Subcutaneous abdominal adipose tissue (tissue), 5 donors: ENCODE results near the gene ELAVL1.

ENCODE experiments used
- H3K27ac ChIP-seq: one replicate; pipeline ENCODE4 v1.7.0; 2013; ENCODE audit warnings: low read depth, mild to moderate bottlenecking, inconsistent platforms, low read length, moderate library complexity
- H3K27me3 ChIP-seq, 5 donors: one replicate each; pipeline ENCODE4 v1.7.0; 2013; ENCODE audit warnings: low read length in 5 of 5, inconsistent platforms in 1 of 5; ENCODE audit not compliant: control insufficient read depth in 5 of 5, insufficient read depth in 4 of 5
- H3K36me3 ChIP-seq, 5 donors: one replicate each; pipeline ENCODE4 v1.7.0; 2013; ENCODE audit warnings: low read length in 5 of 5; ENCODE audit not compliant: control insufficient read depth in 5 of 5, insufficient read depth in 5 of 5
- H3K4me1 ChIP-seq, 5 donors: one replicate each; pipeline ENCODE4 v1.7.0; 2013; ENCODE audit warnings: low read length in 5 of 5, mild to moderate bottlenecking in 3 of 5, moderate library complexity in 1 of 5; ENCODE audit not compliant: control insufficient read depth in 5 of 5, insufficient read depth in 5 of 5
- H3K4me3 ChIP-seq, 5 donors: one replicate each; pipeline ENCODE4 v1.7.0; 2013; ENCODE audit warnings: low read length in 5 of 5, low read depth in 1 of 5
- H3K9ac ChIP-seq, 5 donors: one replicate each; pipeline ENCODE4 v1.7.0; 2013; ENCODE audit warnings: low read length in 5 of 5, mild to moderate bottlenecking in 4 of 5, moderate library complexity in 3 of 5
- H3K9me3 ChIP-seq, 5 donors: one replicate each; pipeline ENCODE4 v1.7.0; 2013; ENCODE audit warnings: low read length in 5 of 5; ENCODE audit not compliant: control insufficient read depth in 5 of 5
- donor health status: healthy.
- donor health status: healthy.
- donor health status: healthy.
- donor health status: healthy.
- donor health status: healthy.

Gene ELAVL1

DNA sequence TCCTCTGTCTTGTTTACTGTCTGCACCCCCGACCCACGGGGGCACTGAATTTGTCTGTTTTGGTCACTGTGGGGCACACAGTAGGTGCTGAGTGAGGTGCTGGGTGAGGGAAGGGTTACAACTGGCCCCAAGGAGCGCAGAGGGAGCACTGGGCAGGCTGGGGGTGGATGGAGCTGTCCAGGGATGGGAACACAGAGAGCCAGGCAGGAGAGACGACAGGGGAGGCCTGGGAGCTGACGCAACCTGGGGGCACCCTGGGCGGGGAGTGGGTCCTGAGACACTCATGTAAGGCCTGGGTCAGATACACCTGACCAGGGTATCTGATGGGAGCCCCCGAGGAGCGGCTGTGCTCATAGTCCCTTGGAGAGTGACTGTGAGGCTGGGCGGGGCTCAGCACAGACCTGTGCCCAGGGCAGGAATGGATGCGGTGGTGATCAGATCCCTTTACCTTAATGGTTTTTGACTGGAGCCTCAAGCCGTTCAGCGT, 24.8 kb downstream of the ELAVL1 start:
- no peaks in the 10 kb centered on the region for H3K27me3 ChIP-seq
- H3K9me3 ChIP-seq = no peaks in the 10 kb centered on the region
- peaks cover 0 to 18% (median 4%) of the 10 kb centered on the region in 5 donors for H3K4me1 ChIP-seq
- no peak overlapping the region for H3K4me3 ChIP-seq
- no peak overlapping the region for H3K27ac ChIP-seq
- H3K36me3 ChIP-seq = peaks cover 0 to 87% (median 80%) of the 10 kb centered on the region in 5 donors
- no peak overlapping the region for H3K9ac ChIP-seq

GRCh38 chr19:7980168-7980567, 25.3 kb downstream of the ELAVL1 start:
- H3K36me3 ChIP-seq = peaks cover 0 to 85% (median 77%) of the 10 kb centered on the region in 5 donors
- no peaks in the 10 kb centered on the region for H3K9me3 ChIP-seq
- peaks cover 0 to 20% (median 8%) of the 10 kb centered on the region in 5 donors for H3K4me1 ChIP-seq
- H3K9ac ChIP-seq = no peak overlapping the region
- H3K27ac ChIP-seq = no peak overlapping the region
- H3K27me3 ChIP-seq = no peaks in the 10 kb centered on the region
- H3K4me3 ChIP-seq = no peak overlapping the region

DNA sequence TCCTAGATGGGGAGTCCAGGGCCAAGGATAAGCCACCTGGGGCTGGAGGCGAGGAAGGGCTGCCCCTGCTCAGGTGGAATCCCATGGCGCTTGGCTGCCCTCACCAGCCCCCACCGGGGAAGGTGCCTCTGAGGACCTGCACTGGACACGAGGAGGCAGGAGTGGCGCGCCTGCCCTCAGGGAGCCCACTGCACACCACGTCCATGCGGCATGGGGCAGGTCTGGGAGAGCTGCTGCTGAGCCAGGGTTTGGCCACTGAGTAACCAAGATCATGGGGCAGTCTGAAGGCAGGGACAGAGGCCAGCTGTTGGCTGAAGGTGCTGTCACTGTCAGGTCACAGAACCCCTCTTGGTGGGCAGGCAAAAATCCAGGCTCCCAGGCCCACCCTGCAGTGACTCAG, 25.9 kb downstream of the ELAVL1 start:
- Histone ChIP-seq H3K4me3 (no peak overlapping the region), H3K9me3 (no peaks in the 10 kb centered on the region), H3K27me3 (no peaks in the 10 kb centered on the region), H3K9ac (no peak overlapping the region), H3K27ac (no peak overlapping the region), H3K36me3 (peaks cover 0 to 83% (median 78%) of the 10 kb centered on the region in 5 donors), H3K4me1 (peaks cover 0 to 22% (median 14%) of the 10 kb centered on the region in 5 donors)

DNA sequence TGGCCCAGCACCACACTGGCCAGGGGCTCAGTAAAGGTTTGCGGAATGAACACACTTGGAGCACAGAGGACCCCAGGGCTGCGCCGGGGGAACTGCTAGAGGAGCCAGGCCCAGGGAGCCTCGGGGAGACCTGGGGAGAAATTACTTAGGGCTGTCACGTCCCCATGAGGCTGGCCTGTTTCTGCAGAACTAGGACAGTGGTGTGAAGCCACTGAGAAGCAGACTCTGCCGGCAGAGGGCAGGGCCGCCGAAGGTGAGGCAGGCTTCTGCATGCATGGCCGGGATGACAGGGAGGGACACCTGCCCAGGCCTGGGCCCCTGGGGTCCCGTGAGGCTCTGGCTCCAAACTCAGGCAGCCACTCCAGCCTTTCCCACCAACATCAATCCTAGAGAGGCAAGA, 26.4 kb downstream of the ELAVL1 start:
- no peaks in the 10 kb centered on the region for H3K27me3 ChIP-seq
- no peaks in the 10 kb centered on the region for H3K9me3 ChIP-seq
- no peak overlapping the region for H3K9ac ChIP-seq
- peaks cover 0 to 83% (median 76%) of the 10 kb centered on the region in 5 donors for H3K36me3 ChIP-seq
- H3K4me1 ChIP-seq = peaks cover 0 to 22% (median 16%) of the 10 kb centered on the region in 5 donors
- no peak overlapping the region for H3K4me3 ChIP-seq
- H3K27ac ChIP-seq = no peak overlapping the region

DNA sequence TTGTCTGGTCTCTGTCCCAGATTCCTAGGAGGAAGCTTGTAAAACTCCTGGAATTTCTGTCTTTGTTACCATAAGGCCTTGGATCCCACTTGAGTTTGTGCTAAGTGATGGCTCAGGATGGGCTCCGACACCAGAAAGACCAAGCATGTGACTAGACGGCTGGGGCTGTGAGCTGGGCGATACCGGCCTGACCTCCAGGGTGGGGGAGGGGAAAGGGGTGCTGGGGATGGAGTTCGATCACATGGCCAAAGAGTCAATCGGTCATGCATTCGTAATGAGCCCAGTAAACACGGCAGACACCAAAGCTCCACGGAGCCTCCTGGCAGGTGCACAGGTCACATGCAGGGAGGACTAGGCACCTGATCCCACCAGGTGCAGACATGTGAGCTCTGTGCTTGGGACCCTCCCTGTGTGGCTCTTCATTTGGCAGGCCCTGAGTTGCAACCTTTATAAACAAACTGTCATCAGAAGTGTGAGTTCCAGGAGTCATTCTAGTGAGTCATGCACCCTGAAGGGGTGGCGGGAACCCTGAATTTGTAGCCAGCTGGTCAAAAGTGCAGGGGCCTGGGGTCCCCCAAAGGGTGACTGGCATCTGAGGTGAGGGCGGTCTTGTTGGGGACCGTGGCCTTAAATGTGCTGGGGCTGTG, 27.1 kb downstream of the ELAVL1 start:
- Histone ChIP-seq H3K9me3 (no peaks in the 10 kb centered on the region), H3K4me1 (peaks cover 0 to 22% (median 15%) of the 10 kb centered on the region in 5 donors), H3K4me3 (no peak overlapping the region), H3K36me3 (peaks cover 0 to 84% (median 72%) of the 10 kb centered on the region in 5 donors), H3K27me3 (no peaks in the 10 kb centered on the region), H3K9ac (no peak overlapping the region), H3K27ac (no peak overlapping the region)

DNA sequence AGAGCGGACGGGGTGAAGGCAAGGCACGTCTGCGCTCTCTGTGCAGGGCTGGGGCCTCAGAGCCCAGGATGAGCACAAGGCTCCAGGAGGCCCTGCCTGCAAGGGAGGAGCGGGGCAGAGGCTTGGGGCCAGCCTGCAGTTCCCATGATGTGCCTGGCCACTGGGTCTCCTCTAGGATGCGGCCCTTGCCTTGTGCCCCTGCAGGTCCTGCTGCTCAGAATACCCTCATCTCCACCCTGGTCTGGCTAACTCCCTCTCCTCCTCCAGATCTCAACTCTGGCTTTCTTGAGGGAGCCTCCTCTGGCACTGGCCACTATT, 27.8 kb downstream of the ELAVL1 start:
- H3K27me3 ChIP-seq = no peaks in the 10 kb centered on the region
- H3K4me1 ChIP-seq = peaks cover 0 to 16% (median 13%) of the 10 kb centered on the region in 5 donors
- no peak overlapping the region for H3K4me3 ChIP-seq
- H3K9me3 ChIP-seq = no peaks in the 10 kb centered on the region
- no peak overlapping the region for H3K27ac ChIP-seq
- peaks cover 0 to 84% (median 66%) of the 10 kb centered on the region in 5 donors for H3K36me3 ChIP-seq
- no peak overlapping the region for H3K9ac ChIP-seq

DNA sequence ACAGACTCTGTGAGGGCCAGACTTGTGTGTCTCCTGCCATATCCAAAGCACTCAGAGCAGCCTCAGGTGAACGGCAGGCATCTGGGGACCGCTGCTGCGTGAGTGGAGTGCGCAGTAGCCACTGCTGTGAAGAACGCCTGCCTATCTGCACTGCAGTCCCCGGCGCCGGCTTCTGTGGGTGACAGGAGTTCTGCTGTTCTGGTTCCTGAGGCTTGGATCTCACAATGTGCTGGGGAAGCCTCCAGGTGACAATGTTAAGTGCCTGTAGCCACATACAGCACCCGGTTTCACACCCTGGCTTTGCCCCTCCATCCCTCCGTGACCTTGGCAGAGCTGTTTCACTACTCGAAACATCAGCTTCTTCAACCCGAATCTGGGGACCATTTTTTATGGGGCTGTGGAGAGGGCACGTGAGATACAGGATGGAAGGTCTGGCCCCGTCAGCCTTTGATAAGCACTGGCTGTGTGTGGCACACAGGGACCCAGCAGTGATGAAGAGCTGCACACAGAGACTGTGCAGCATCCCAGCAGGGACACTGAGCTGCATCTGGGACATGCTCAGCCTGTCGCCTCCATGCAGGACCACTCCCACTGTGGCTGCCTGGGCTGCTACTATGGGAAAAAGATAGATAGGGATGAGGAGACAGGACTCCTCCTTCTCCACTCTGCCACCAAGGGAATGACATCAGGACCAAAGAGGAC, 28.3 kb downstream of the ELAVL1 start:
- Histone ChIP-seq H3K4me1 (peaks cover 0 to 15% (median 11%) of the 10 kb centered on the region in 5 donors), H3K27ac (no peak overlapping the region), H3K27me3 (no peaks in the 10 kb centered on the region), H3K9me3 (no peaks in the 10 kb centered on the region), H3K9ac (no peak overlapping the region), H3K36me3 (peaks cover 0 to 83% (median 64%) of the 10 kb centered on the region in 5 donors), H3K4me3 (no peak overlapping the region)

- Histone ChIP-seq H3K4me3 (no peak overlapping the region), H3K4me1 (peaks cover 0 to 13% (median 8%) of the 10 kb centered on the region in 5 donors), H3K36me3 (peaks cover 0 to 84% (median 65%) of the 10 kb centered on the region in 5 donors)
These were observed 29.0 kb downstream of the ELAVL1 start for GRCh38 chr19:7976461-7976860.

DNA sequence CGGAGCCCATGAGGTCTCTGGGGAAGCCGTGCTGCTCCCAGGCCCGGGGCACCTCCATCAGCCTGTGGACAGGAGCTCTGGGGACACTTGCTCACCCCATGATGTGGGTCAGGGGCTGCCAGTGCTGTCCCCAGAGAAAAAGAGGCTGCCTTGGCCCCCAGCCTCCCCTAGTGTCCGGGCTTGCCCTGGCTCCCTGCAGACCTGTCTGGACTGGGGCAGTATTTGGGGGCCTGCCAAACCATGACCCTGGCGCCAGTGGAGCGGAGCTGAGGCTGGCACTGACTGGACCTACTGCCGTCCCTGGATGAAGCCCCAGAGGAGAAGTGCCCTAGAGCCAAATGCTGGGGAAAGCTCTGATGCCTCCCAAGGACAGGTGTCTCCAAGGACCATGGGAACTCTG, 30.4 kb downstream of the ELAVL1 start:
- Histone ChIP-seq H3K9me3 (no peaks in the 10 kb centered on the region), H3K9ac (no peak overlapping the region), H3K36me3 (peaks cover 0 to 79% (median 60%) of the 10 kb centered on the region in 5 donors), H3K4me1 (peaks cover 0 to 13% (median 8%) of the 10 kb centered on the region in 5 donors), H3K4me3 (no peak overlapping the region), H3K27ac (no peak overlapping the region), H3K27me3 (no peaks in the 10 kb centered on the region)

More at GRCh38 chr19:7976461-7976860, 29.0 kb downstream of the ELAVL1 start:
- Histone ChIP-seq H3K9ac (no peak overlapping the region), H3K27ac (no peak overlapping the region), H3K27me3 (no peaks in the 10 kb centered on the region), H3K9me3 (no peaks in the 10 kb centered on the region)

- Histone ChIP-seq H3K36me3 (peaks cover 0 to 75% (median 57%) of the 10 kb centered on the region in 5 donors), H3K9me3 (no peaks in the 10 kb centered on the region), H3K4me3 (no peak overlapping the region), H3K27ac (no peak overlapping the region), H3K9ac (no peak overlapping the region), H3K4me1 (peaks cover 0 to 13% (median 8%) of the 10 kb centered on the region in 5 donors), H3K27me3 (no peaks in the 10 kb centered on the region)
These were observed 31.6 kb downstream of the ELAVL1 start for GRCh38 chr19:7973883-7974282.
